ENCODE measurements around the gene CELSR1.

DNA sequence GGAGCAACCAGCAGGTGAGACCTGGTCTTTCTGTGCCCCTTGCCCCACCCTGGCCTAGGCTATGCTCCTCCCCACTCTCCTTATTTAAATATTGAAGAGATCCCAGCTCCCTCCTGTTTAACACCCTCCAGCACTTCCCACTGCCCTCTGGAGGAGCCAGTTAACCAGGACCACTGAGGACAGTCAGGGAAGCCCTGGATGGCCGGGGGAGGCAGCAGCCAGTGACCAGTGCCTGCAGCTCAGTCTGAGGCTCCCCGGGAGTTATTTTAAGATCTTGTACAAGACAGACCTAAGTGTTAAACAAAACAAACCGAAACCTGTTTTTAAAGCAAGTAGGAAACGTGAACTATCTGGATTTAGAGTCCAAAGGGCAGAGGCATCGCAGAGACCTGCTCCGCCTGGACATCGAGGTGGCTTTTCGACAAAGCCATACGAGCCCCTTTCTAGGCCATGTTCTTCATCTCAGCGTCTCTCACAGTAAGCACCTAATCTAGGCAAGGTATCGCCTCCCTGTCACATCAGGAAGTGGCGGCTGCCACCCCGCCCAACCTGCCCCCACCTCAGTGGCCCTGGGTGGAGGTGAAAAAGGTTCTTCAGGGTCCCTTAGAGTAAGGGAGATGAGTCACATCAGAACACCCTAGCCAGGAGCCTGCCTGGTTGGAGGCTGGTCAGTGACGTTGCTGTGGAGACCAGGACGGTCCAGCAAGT lies 166.7 kb downstream of the CELSR1 start:
- TF ChIP-seq, protein P1, sequence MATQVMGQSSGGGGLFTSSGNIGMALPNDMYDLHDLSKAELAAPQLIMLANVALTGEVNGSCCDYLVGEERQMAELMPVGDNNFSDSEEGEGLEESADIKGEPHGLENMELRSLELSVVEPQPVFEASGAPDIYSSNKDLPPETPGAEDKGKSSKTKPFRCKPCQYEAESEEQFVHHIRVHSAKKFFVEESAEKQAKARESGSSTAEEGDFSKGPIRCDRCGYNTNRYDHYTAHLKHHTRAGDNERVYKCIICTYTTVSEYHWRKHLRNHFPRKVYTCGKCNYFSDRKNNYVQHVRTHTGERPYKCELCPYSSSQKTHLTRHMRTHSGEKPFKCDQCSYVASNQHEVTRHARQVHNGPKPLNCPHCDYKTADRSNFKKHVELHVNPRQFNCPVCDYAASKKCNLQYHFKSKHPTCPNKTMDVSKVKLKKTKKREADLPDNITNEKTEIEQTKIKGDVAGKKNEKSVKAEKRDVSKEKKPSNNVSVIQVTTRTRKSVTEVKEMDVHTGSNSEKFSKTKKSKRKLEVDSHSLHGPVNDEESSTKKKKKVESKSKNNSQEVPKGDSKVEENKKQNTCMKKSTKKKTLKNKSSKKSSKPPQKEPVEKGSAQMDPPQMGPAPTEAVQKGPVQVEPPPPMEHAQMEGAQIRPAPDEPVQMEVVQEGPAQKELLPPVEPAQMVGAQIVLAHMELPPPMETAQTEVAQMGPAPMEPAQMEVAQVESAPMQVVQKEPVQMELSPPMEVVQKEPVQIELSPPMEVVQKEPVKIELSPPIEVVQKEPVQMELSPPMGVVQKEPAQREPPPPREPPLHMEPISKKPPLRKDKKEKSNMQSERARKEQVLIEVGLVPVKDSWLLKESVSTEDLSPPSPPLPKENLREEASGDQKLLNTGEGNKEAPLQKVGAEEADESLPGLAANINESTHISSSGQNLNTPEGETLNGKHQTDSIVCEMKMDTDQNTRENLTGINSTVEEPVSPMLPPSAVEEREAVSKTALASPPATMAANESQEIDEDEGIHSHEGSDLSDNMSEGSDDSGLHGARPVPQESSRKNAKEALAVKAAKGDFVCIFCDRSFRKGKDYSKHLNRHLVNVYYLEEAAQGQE (IDR thresholded peaks at IDR 0.05; ENCODE audit: low read depth): no peak
- TF ChIP-seq, protein P2, sequence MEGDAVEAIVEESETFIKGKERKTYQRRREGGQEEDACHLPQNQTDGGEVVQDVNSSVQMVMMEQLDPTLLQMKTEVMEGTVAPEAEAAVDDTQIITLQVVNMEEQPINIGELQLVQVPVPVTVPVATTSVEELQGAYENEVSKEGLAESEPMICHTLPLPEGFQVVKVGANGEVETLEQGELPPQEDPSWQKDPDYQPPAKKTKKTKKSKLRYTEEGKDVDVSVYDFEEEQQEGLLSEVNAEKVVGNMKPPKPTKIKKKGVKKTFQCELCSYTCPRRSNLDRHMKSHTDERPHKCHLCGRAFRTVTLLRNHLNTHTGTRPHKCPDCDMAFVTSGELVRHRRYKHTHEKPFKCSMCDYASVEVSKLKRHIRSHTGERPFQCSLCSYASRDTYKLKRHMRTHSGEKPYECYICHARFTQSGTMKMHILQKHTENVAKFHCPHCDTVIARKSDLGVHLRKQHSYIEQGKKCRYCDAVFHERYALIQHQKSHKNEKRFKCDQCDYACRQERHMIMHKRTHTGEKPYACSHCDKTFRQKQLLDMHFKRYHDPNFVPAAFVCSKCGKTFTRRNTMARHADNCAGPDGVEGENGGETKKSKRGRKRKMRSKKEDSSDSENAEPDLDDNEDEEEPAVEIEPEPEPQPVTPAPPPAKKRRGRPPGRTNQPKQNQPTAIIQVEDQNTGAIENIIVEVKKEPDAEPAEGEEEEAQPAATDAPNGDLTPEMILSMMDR (IDR thresholded peaks at IDR 0.05 in 2 of 3, conservative IDR thresholded peaks at IDR 0.05 in 1 of 3; ENCODE audit: borderline replicate concordance in 1 of 3, insufficient read depth in 1 of 3, low read depth in 2 of 3, low read length in 2 of 3): no peak
- TF ChIP-seq, protein P3, sequence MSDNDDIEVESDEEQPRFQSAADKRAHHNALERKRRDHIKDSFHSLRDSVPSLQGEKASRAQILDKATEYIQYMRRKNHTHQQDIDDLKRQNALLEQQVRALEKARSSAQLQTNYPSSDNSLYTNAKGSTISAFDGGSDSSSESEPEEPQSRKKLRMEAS (IDR thresholded peaks at IDR 0.05): no peak
- TF ChIP-seq YY1 (IDR thresholded peaks at IDR 0.05; ENCODE audit: extremely low read depth, insufficient replicate concordance, low read depth, low read length) (no peak), POLR2AphosphoS5 (IDR thresholded peaks at IDR 0.05; ENCODE audit: low read depth, low read length) (no peak), SIN3A (IDR thresholded peaks at IDR 0.05; ENCODE audit: low read depth) (no peak)
